Measurements from ENCODE around the gene ASB16.
A peak's percentile ranks its signal among the peaks of the same experiment; 100 is the strongest.

Gene ASB16

DNA sequence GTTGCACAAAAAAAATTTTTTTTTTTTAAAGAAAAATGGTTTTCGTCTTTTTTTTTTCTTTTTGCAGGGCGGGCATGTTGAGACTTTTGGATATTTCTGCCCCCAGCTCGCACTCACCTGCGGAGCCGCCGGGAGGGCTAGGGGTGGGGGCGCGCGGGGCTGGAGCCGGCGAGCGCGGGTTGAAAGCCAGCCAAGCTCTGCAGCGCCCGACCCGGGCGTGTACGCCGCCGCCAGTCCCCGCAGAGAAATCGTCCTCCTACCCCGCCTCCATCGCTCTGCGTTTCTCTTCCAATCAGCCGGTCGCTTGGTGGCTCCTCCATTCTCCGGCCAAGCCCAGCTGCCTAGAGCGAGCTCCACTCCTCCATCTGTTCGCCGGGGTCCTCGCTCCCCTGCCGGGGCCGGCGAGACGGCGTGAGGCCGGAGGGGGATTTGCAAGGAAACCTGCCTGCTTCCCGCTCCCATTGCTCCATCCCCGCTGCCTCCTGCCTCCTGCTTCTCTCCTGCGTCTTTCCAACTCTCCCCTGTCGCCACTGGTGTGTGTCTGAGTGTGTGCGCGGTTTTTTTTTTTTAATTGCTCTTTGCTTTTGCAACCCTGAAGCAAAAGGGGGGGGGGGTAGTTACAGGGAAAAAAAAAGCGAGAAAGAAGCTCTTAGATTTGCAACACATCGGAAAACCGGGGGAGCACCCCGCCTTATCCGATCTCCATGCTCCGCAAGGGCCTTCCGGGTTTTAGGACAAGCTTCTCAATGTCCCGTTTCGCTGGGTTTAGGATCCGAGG lies 50.8 kb downstream of the ASB16 start:
- H3K4me3 ChIP-seq (ENCODE audit: low read depth, low read length) = peak overlapping the region; percentile 67

DNA sequence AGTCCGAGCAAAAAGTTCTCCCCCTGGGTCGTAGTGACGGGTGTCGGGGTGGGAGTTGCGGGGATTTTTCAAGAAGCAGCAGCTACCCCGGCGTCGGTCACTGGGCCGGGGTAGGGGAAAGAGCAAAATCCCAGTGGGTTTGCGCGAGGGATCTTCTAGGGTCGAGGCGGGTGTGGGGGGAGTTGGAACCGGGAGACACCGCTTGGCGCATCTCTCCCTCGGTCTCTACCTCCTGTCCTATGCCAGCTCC lies 51.3 kb downstream of the ASB16 start:
- H3K4me3 ChIP-seq (ENCODE audit: low read depth, low read length) = peak overlapping the region; percentile 67

DNA sequence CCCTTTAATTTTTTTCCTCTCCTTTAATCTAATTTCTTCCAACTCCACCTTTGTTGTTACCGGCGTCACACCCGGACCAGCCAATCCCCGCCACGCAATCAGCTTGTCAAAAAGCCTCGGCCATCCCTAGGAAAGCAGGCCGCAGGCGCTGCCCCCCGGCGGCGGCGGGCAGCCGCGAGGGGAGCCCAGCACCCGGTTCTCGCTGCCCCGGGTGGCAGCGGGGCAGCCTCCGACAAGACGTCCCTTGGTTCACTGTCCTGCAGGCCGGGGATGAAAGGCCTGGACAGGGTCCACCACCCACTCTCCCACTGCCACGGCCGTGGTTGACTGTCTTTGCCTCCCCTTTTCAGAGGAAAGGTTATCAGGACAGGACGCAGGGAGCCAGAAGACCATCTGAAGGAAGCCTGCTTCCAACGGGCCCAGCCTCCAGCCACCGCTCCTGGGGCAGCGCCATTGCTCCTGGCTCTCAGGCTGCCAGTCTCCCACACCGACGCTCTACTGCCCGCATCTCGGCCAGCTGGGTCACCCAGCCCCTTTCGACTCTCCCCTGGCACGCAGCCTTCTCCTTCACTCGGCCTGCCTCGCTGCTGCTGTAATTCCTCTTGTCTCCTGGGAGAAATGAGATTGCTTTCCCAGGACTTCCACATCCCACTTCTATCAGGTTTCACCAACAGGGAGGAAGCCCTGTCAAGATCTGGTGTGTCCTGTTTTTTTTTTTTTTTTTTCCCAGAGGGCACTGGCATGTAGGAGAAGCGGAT lies 51.8 kb downstream of the ASB16 start:
- peak overlapping the region; percentile 67 for H3K4me3 ChIP-seq (ENCODE audit: low read depth, low read length)

GRCh38 chr17:44223541-44224071 lies 53.1 kb downstream of the ASB16 start:
- no peak overlapping the region for H3K4me3 ChIP-seq (ENCODE audit: low read depth, low read length)
